ENCODE measurements around the gene ADAM30.

The ADAM30 gene

GRCh38 chr1:119896303-119896702, at the start of gene ADAM30:
Gene ADAM30 (minus strand): TSS chr1:119896515. CDS start chr1:119896336, 179 bp downstream.
- DNase-seq: no peak

GRCh38 chr1:119943216-119943615, 46.9 kb upstream of the ADAM30 start:
- DNase-seq: no peak

GRCh38 chr1:119941392-119941791, 45.1 kb upstream of the ADAM30 start:
- no peak for DNase-seq

GRCh38 chr1:119940697-119941096, 44.4 kb upstream of the ADAM30 start:
- DNase-seq: no peak

- DNase-seq: no peak
Measured at GRCh38 chr1:119937198-119937597, 40.9 kb upstream of the ADAM30 start.

- DNase-seq: no peak
Measured at GRCh38 chr1:119935915-119936314, 39.6 kb upstream of the ADAM30 start.

- DNase-seq: no peak
Measured at GRCh38 chr1:119935373-119935772, 39.1 kb upstream of the ADAM30 start.

- no peak for DNase-seq
Measured at GRCh38 chr1:119933397-119933796, 37.1 kb upstream of the ADAM30 start.

- DNase-seq: no peak
Measured at GRCh38 chr1:119929643-119930315, 33.5 kb upstream of the ADAM30 start.

GRCh38 chr1:119926553-119926952, 30.2 kb upstream of the ADAM30 start:
- DNase-seq: no peak

- DNase-seq: no peak
Measured at GRCh38 chr1:119924948-119925898, 28.9 kb upstream of the ADAM30 start.

GRCh38 chr1:119920104-119920968, 24.0 kb upstream of the ADAM30 start:
- DNase-seq: no peak

GRCh38 chr1:119919241-119919640, 22.9 kb upstream of the ADAM30 start:
- no peak for DNase-seq

- no peak for DNase-seq
Measured at GRCh38 chr1:119918301-119918700, 22.0 kb upstream of the ADAM30 start.

- DNase-seq: no peak
Measured at GRCh38 chr1:119917304-119918055, 21.2 kb upstream of the ADAM30 start.

GRCh38 chr1:119915517-119915916, 19.2 kb upstream of the ADAM30 start:
- DNase-seq: no peak

- no peak for DNase-seq
Measured at GRCh38 chr1:119914071-119914470, 17.8 kb upstream of the ADAM30 start.

- DNase-seq: no peak
Measured at GRCh38 chr1:119912963-119913362, 16.6 kb upstream of the ADAM30 start.

- no peak for DNase-seq
Measured at GRCh38 chr1:119911775-119912174, 15.5 kb upstream of the ADAM30 start.

GRCh38 chr1:119910618-119911017, 14.3 kb upstream of the ADAM30 start:
- no peak for DNase-seq

- DNase-seq: no peak
Measured at GRCh38 chr1:119909890-119910596, 13.7 kb upstream of the ADAM30 start.

GRCh38 chr1:119908661-119909060, 12.3 kb upstream of the ADAM30 start:
- no peak for DNase-seq

Data from suppressor macrophage treated with lipopolysaccharide for 4 hours (primary cell).